HG03175 (cell line): ENCODE measurements around the gene LENG1.
"Not testable (repeated sequence)": the region's sequence is repeated elsewhere in the genome, so short reads cannot be mapped to it uniquely, and the experiment has no call there.

ENCODE experiments used
- ATAC-seq: cut with Tn5 transposase; IDR thresholded peaks from one replicate; pipeline ENCODE4 v1.9.1; 2021; ENCODE audit warnings: mild to moderate bottlenecking, moderate library complexity; ENCODE audit not compliant: unreplicated experiment

Gene LENG1

GRCh38 chr19:54189735-54190502 lies 30.4 kb upstream of the LENG1 start:
- peak; percentile 48 for ATAC-seq

- peak; percentile 15 for ATAC-seq
Measured at GRCh38 chr19:54189145-54189734, 29.7 kb upstream of the LENG1 start, which contains the start of gene MBOAT7. TSS of gene MBOAT7 (minus strand) at chr19:54189580. CDS start at chr19:54188508, 1,072 bp downstream.

GRCh38 chr19:54188215-54188871 lies 28.8 kb upstream of the LENG1 start:
- no peak for ATAC-seq

- ATAC-seq = no peak
Measured at GRCh38 chr19:54186934-54187381, 27.4 kb upstream of the LENG1 start.

- ATAC-seq = no peak
Measured at GRCh38 chr19:54186351-54186750, 26.8 kb upstream of the LENG1 start.

GRCh38 chr19:54183431-54183830 lies 23.9 kb upstream of the LENG1 start:
- no peak for ATAC-seq

- not testable (repeated sequence) for ATAC-seq
Measured at GRCh38 chr19:54181894-54182293, 22.4 kb upstream of the LENG1 start.

- no peak for ATAC-seq
Measured at GRCh38 chr19:54180691-54181091, 21.2 kb upstream of the LENG1 start.

- no peak for ATAC-seq
Measured at GRCh38 chr19:54179921-54180461, 20.5 kb upstream of the LENG1 start.

GRCh38 chr19:54179262-54179852 lies 19.8 kb upstream of the LENG1 start:
- no peak for ATAC-seq

GRCh38 chr19:54178581-54179261 lies 19.2 kb upstream of the LENG1 start:
- no peak for ATAC-seq

- ATAC-seq = no peak
Measured at GRCh38 chr19:54173951-54174834, 14.7 kb upstream of the LENG1 start.

- ATAC-seq = no peak
Measured at GRCh38 chr19:54173359-54173699, 13.8 kb upstream of the LENG1 start.

GRCh38 chr19:54172471-54173358 lies 13.2 kb upstream of the LENG1 start, which contains the start of gene TMC4:
TSS of gene TMC4 (minus strand) at chr19:54173160. CDS start at chr19:54173117, 43 bp downstream.
- ATAC-seq = no peak

- ATAC-seq = not testable (repeated sequence)
Measured at GRCh38 chr19:54171736-54172431, 12.4 kb upstream of the LENG1 start.

- ATAC-seq = no peak
Measured at GRCh38 chr19:54169149-54169740, 9.7 kb upstream of the LENG1 start.

GRCh38 chr19:54168174-54168917 lies 8.8 kb upstream of the LENG1 start:
- ATAC-seq = no peak
